ENCODE data around the gene ANKRD23. TPM values are rescaled to one million over a fixed set of nuclear protein-coding genes. Genes with fewer than 3 reads are reported as not detected.

The ANKRD23 gene
- total and polyA plus RNA-seq, 2 of the 4 experiments (the other 2 are of a cell fraction), result 0.54 to 1.5 TPM

- no peaks in the 10 kb centered on the region for H3K9me3 ChIP-seq (ENCODE audit: control insufficient read depth, insufficient read depth, low read length)
- H3K9ac ChIP-seq (ENCODE audit: low read depth, low read length), result no peak overlapping the region
- in situ Hi-C loops (cut with MboI; ENCODE audit: low sequenced_read_pairs) (no loop called here), dilution Hi-C loops (cut with HindIII; ENCODE audit: low sequenced_read_pairs, unreplicated experiment) (no loop called here), intact Hi-C loops (cut with micrococcal nuclease) (no loop called here)
- H3K27me3 ChIP-seq (ENCODE audit: control insufficient read depth, insufficient read depth, low read length), result peaks cover 17% of the 10 kb centered on the region; the same call in 1 of the 2 replicates
- DNase-seq (no peak), ATAC-seq (ENCODE audit: low read depth) (no peak)
- POLR2A ChIA-PET (ENCODE audit: unreplicated experiment), result no interaction called here
- H2BK5ac ChIP-seq (ENCODE audit: low read depth, low read length, poor library complexity, severe bottlenecking), result no peak overlapping the region
- H3K36me3 ChIP-seq (ENCODE audit: control insufficient read depth, insufficient read depth, low read length), result no peaks in the 10 kb centered on the region
- H3K23ac ChIP-seq (ENCODE audit: low read depth, low read length), result no peak overlapping the region
- CTCF ChIA-PET, result interaction anchor here (1.3 kb wide), 1 partner anchor 20 kb away, joined by 4 read pairs; the partner anchor contains the start of gene ANKRD39
- H3K27ac ChIP-seq (ENCODE audit: insufficient read depth, low read length), result no peak overlapping the region
- H2BK120ac ChIP-seq (ENCODE audit: low read depth, low read length), result no peak overlapping the region
- H2AK9ac ChIP-seq (replicated peaks; ENCODE audit: low read depth, low read length, poor library complexity), result no peak overlapping the region
- H4K5ac ChIP-seq (ENCODE audit: low read depth, low read length), result no peak overlapping the region
- no peak overlapping the region for H4K91ac ChIP-seq (ENCODE audit: insufficient read depth, low read depth, low read length)
- no peaks in the 10 kb centered on the region for H3K9me1 ChIP-seq (ENCODE audit: insufficient read depth, low read length)
- H3K56ac ChIP-seq (ENCODE audit: extremely low read depth, insufficient read depth, low read length), result no peak overlapping the region
- no peak overlapping the region for H2BK20ac ChIP-seq (ENCODE audit: low read depth, low read length)
- H3K4ac ChIP-seq (ENCODE audit: low read depth, low read length), result no peak overlapping the region
- no peak overlapping the region for H4K8ac ChIP-seq (ENCODE audit: low read depth in 2 of 2, low read length in 2 of 2)
- H2AFZ ChIP-seq (replicated peaks; ENCODE audit: low read length, poor library complexity), result no peak overlapping the region
- no TSS peak for BruUV-seq (replicated peaks)
- no peak overlapping the region for H3K14ac ChIP-seq (replicated peaks; ENCODE audit: low read depth, low read length)
- H4K20me1 ChIP-seq (ENCODE audit: insufficient read depth, low read length), result no peaks in the 10 kb centered on the region
- no peak overlapping the region for H3K4me2 ChIP-seq (ENCODE audit: low read depth, low read length)
- peaks cover 9% of the 10 kb centered on the region for H3K4me1 ChIP-seq (ENCODE audit: control insufficient read depth, insufficient read depth, low read length)
- H2BK15ac ChIP-seq (ENCODE audit: low read depth, low read length), result no peak overlapping the region
- no peak overlapping the region for H3K18ac ChIP-seq (ENCODE audit: low read depth, low read length)
- H3K79me1 ChIP-seq (ENCODE audit: low read depth in 1 of 2, low read length in 2 of 2), result no peaks in the 10 kb centered on the region
- no CpG with 5 or more reads among the region's 7 CpGs for WGBS, 2 experiments (ENCODE audit: extremely low coverage in 2 of 2, insufficient read length in 1 of 2)
- no peak overlapping the region for H2AK5ac ChIP-seq (ENCODE audit: low read depth, low read length)
- TF ChIP-seq POLR2A (IDR thresholded peaks at IDR 0.05; ENCODE audit: low read depth, low read length) (no peak), CEBPB (IDR thresholded peaks at IDR 0.05; ENCODE audit: low read depth, low read length) (no peak), CTCF (conservative IDR thresholded peaks at IDR 0.05; ENCODE audit: low read depth, low read length) (no peak), RCOR1 (IDR thresholded peaks at IDR 0.05; ENCODE audit: insufficient replicate concordance, low read length) (no peak), RAD21 (IDR thresholded peaks at IDR 0.05; ENCODE audit: low read length) (no peak), ELK1 (IDR thresholded peaks at IDR 0.05; ENCODE audit: borderline replicate concordance, low read depth, low read length) (no peak), MAFK (IDR thresholded peaks at IDR 0.05; ENCODE audit: low read depth, low read length) (no peak), CHD1 (IDR thresholded peaks at IDR 0.05; ENCODE audit: low read depth, low read length) (no peak), MXI1 (IDR thresholded peaks at IDR 0.05; ENCODE audit: borderline replicate concordance, low read depth, low read length) (no peak), SMC3 (IDR thresholded peaks at IDR 0.05; ENCODE audit: low read depth, low read length) (no peak), MAZ (IDR thresholded peaks at IDR 0.05; ENCODE audit: borderline replicate concordance, low read depth, low read length) (no peak)
- no peak overlapping the region for H3K4me3 ChIP-seq (ENCODE audit: insufficient read depth, low read depth, low read length)
Observed at GRCh38 chr2:96878171-96878570, 34.4 kb upstream of the ANKRD23 start.

Data from IMR-90 (cell line).